Ishikawa (cell line): Measurements from ENCODE around the gene L1TD1.

Experiments
- CEBPB ChIP-seq: IDR thresholded peaks from 2 replicates; pipeline ENCODE4 v1.6.1; 2012
- FOXM1 ChIP-seq: IDR thresholded peaks from 2 replicates; pipeline ENCODE4 v1.6.1; 2012; ENCODE audit warnings: low read depth, borderline replicate concordance
- RAD21 ChIP-seq: IDR thresholded peaks from 2 replicates; pipeline ENCODE4 v1.6.1; 2012; ENCODE audit warnings: low read depth
- REST ChIP-seq: IDR thresholded peaks from 2 replicates; pipeline ENCODE4 v1.6.1; 2012; ENCODE audit warnings: low read depth, mild to moderate bottlenecking

GRCh38 chr1:62198069-62198780, 3.6 kb downstream of the L1TD1 start:
- TF ChIP-seq CEBPB (no peak), FOXM1 (no peak), REST (no peak), RAD21 (no peak)
